A549 treated with AZD9567 at 1 μM for 4 hours (cell line): Measurements from ENCODE around the gene PRKAB2. TPM values are rescaled to one million over a fixed set of nuclear protein-coding genes. Genes with fewer than 3 reads are reported as not detected.

ENCODE experiments used
- total RNA-seq: library from RNA; stranded (reverse); fragments of 200-300 nt; extraction: Qiagen RNA extraction; gene quantifications from 5 replicates; pipeline ENCODE4 v1.2.3, GENCODE V29; 2022; ENCODE audit not compliant: insufficient read depth

PRKAB2 gene
- 9.4 to 12.2 TPM (median 10.9 TPM) in 5 replicates for total RNA-seq

GRCh38 chr1:147172168-147173016 lies at the start of gene PRKAB2:
Gene PRKAB2 (minus strand): TSS chr1:147172470. CDS start chr1:147172144, 326 bp downstream.

Other genes with a start within 250 kb of the PRKAB2 start
- gene NBPF12, start 234.1 kb downstream of the PRKAB2 start, total RNA-seq: 5.5 to 6.9 TPM (median 6.4 TPM) in 5 replicates
- 0.13 to 0.49 TPM (median 0.39 TPM) in 4 of 5 replicates, not detected in the other for gene FMO5, start 52.9 kb upstream of the PRKAB2 start, total RNA-seq
- gene CHD1L, start 70.2 kb upstream of the PRKAB2 start, total RNA-seq: 29.9 to 36.0 TPM (median 31.2 TPM) in 5 replicates